HEK293 (cell line): Measurements from ENCODE around the gene MAP3K9.

ENCODE experiments used
- CTCF ChIA-PET: fragments of 350-600 bp; formaldehyde crosslinking; extraction: SDS; loops from one replicate; lab custom pipeline; 2021; ENCODE audit warnings: antibody characterized with exemption; lab: Yijun Ruan, JAX
- POLR2A ChIA-PET: fragments of 300-600 bp; formaldehyde crosslinking; extraction: SDS; loops from one replicate; lab custom pipeline; 2020; ENCODE audit warnings: antibody characterized with exemption, inconsistent platforms; lab: Yijun Ruan, JAX
- H3K27ac ChIP-seq: fragments of 200-500 bp; sonication (Bioruptor generic); 2 replicates; pipeline ENCODE4 v1.5.1; 2014; ENCODE audit warnings: low read depth, low read length, control low read depth, inconsistent platforms; ENCODE audit errors: extremely low read depth
- H3K36me3 ChIP-seq, 2 experiments: fragments of 200-500 bp in 1 of 2; sonication (Bioruptor generic) in 1 of 2; 1 replicate in 1 of 2; 2 replicates in 1 of 2; pipeline ENCODE4 v1.5.1; 2014 to 2017; ENCODE audit warnings: inconsistent platforms in 2 of 2, low read length in 2 of 2; ENCODE audit not compliant: control insufficient read depth in 2 of 2, insufficient read depth in 1 of 2
- H3K4me1 ChIP-seq: fragments of 200-500 bp; sonication (Bioruptor generic); 2 replicates; pipeline ENCODE4 v1.5.1; 2014; ENCODE audit warnings: mild to moderate bottlenecking, low read length, inconsistent platforms; ENCODE audit not compliant: control insufficient read depth, insufficient read depth
- H3K4me3 ChIP-seq: 2 replicates; pipeline ENCODE4 v1.5.1; 2011; ENCODE audit warnings: low read depth, mild to moderate bottlenecking, control low read depth, low read length, moderate library complexity
- H3K9me3 ChIP-seq: fragments of 200-500 bp; sonication (Bioruptor generic); 2 replicates; pipeline ENCODE4 v1.5.1; 2014; ENCODE audit warnings: low read depth, low read length, inconsistent platforms; ENCODE audit not compliant: control insufficient read depth, insufficient read depth
- CTCF ChIP-seq: fragments of 450-650 bp; formaldehyde crosslinking; IDR thresholded peaks from 2 replicates; pipeline ENCODE4 v1.5.1; 2016; ENCODE audit warnings: missing biosample characterization, missing genetic modification characterization
- GFI1B ChIP-seq: fragments of 450-650 bp; formaldehyde crosslinking; IDR thresholded peaks from 2 replicates; pipeline ENCODE4 v1.5.1; 2016; ENCODE audit warnings: missing biosample characterization, missing genetic modification characterization
- HOXD13 ChIP-seq: sonication (generic); formaldehyde crosslinking; IDR thresholded peaks from 2 replicates; pipeline ENCODE4 v1.8.0; 2022; ENCODE audit warnings: missing genetic modification reagents, borderline replicate concordance
- KLF10 ChIP-seq: fragments of 450-650 bp; IDR thresholded peaks from 2 replicates; pipeline ENCODE4 v1.5.1; 2018; ENCODE audit warnings: missing biosample characterization, mild to moderate bottlenecking, missing genetic modification characterization
- SCRT2 ChIP-seq: fragments of 450-650 bp; formaldehyde crosslinking; IDR thresholded peaks from 2 replicates; pipeline ENCODE4 v1.5.1; 2016; ENCODE audit warnings: missing biosample characterization, missing genetic modification characterization
- ZBTB49 ChIP-seq: fragments of 450-650 bp; formaldehyde crosslinking; IDR thresholded peaks from 2 replicates; pipeline ENCODE4 v1.5.1; 2016; ENCODE audit warnings: missing biosample characterization, missing genetic modification characterization, low read depth
- ZNF114 ChIP-seq: fragments of 450-650 bp; formaldehyde crosslinking; IDR thresholded peaks from 2 replicates; pipeline ENCODE4 v1.5.0; 2017; ENCODE audit warnings: missing biosample characterization, missing genetic modification characterization
- ZNF138 ChIP-seq: fragments of 450-650 bp; formaldehyde crosslinking; IDR thresholded peaks from 2 replicates; pipeline ENCODE4 v1.5.1; 2016; ENCODE audit warnings: missing biosample characterization, missing genetic modification characterization, borderline replicate concordance
- ZNF140 ChIP-seq: fragments of 450-650 bp; formaldehyde crosslinking; IDR thresholded peaks from 2 replicates; pipeline ENCODE4 v1.5.1; 2016; ENCODE audit warnings: missing biosample characterization, missing genetic modification characterization
- ZNF157 ChIP-seq: fragments of 450-650 bp; formaldehyde crosslinking; IDR thresholded peaks from 2 replicates; pipeline ENCODE4 v1.5.1; 2016; ENCODE audit warnings: missing biosample characterization, missing genetic modification characterization
- ZNF16 ChIP-seq: fragments of 450-650 bp; formaldehyde crosslinking; IDR thresholded peaks from 2 replicates; pipeline ENCODE4 v1.5.1; 2016; ENCODE audit warnings: low read depth, missing biosample characterization, missing genetic modification characterization
- ZNF184 ChIP-seq: fragments of 450-650 bp; IDR thresholded peaks from 2 replicates; pipeline ENCODE4 v1.5.1; 2018; ENCODE audit warnings: missing biosample characterization, mild to moderate bottlenecking, missing genetic modification characterization
- ZNF2 ChIP-seq: fragments of 450-650 bp; formaldehyde crosslinking; IDR thresholded peaks from 2 replicates; pipeline ENCODE4 v1.5.1; 2016; ENCODE audit warnings: missing biosample characterization, missing genetic modification characterization
- ZNF391 ChIP-seq: fragments of 450-650 bp; formaldehyde crosslinking; IDR thresholded peaks from 2 replicates; pipeline ENCODE4 v1.5.1; 2016; ENCODE audit warnings: low read depth, missing biosample characterization, missing genetic modification characterization, borderline replicate concordance
- ZNF404 ChIP-seq: fragments of 450-650 bp; formaldehyde crosslinking; IDR thresholded peaks from 2 replicates; pipeline ENCODE4 v1.5.1; 2017; ENCODE audit warnings: missing biosample characterization, missing genetic modification characterization
- ZNF423 ChIP-seq: fragments of 450-650 bp; formaldehyde crosslinking; IDR thresholded peaks from 2 replicates; pipeline ENCODE4 v1.5.1; 2016; ENCODE audit warnings: missing biosample characterization, missing genetic modification characterization
- ZNF596 ChIP-seq: fragments of 450-650 bp; IDR thresholded peaks from 2 replicates; pipeline ENCODE4 v1.5.0; 2018; ENCODE audit warnings: missing biosample characterization, mild to moderate bottlenecking, missing genetic modification characterization, moderate library complexity
- ZNF660 ChIP-seq: fragments of 450-650 bp; IDR thresholded peaks from 2 replicates; pipeline ENCODE4 v1.5.1; 2018; ENCODE audit warnings: missing biosample characterization, mild to moderate bottlenecking, missing genetic modification characterization
- ZNF785 ChIP-seq: fragments of 450-650 bp; formaldehyde crosslinking; IDR thresholded peaks from 2 replicates; pipeline ENCODE4 v1.5.1; 2016; ENCODE audit warnings: missing biosample characterization, missing genetic modification characterization
- ZNF837 ChIP-seq: fragments of 450-650 bp; formaldehyde crosslinking; IDR thresholded peaks from 2 replicates; pipeline ENCODE4 v1.5.1; 2016; ENCODE audit warnings: missing biosample characterization, missing genetic modification characterization
- ZSCAN30 ChIP-seq: fragments of 450-650 bp; IDR thresholded peaks from 2 replicates; pipeline ENCODE4 v1.5.1; 2018; ENCODE audit warnings: missing biosample characterization, mild to moderate bottlenecking, missing genetic modification characterization, moderate library complexity
- TF ChIP-seq, protein P1 (sequence below): fragments of 450-650 bp; formaldehyde crosslinking; IDR thresholded peaks from 2 replicates; pipeline ENCODE4 v1.5.1; 2016; ENCODE audit warnings: missing biosample characterization, missing genetic modification characterization
- TF ChIP-seq, protein P2 (sequence below): fragments of 450-650 bp; formaldehyde crosslinking; IDR thresholded peaks from 2 replicates; pipeline ENCODE4 v1.5.1; 2017; ENCODE audit warnings: missing biosample characterization, missing genetic modification characterization

Gene MAP3K9

GRCh38 chr14:70735043-70735442 is 74.3 kb downstream of the MAP3K9 start (continued):
- TF ChIP-seq ZBTB49: no peak
- TF ChIP-seq, all 188 proteins: peak for 17

DNA sequence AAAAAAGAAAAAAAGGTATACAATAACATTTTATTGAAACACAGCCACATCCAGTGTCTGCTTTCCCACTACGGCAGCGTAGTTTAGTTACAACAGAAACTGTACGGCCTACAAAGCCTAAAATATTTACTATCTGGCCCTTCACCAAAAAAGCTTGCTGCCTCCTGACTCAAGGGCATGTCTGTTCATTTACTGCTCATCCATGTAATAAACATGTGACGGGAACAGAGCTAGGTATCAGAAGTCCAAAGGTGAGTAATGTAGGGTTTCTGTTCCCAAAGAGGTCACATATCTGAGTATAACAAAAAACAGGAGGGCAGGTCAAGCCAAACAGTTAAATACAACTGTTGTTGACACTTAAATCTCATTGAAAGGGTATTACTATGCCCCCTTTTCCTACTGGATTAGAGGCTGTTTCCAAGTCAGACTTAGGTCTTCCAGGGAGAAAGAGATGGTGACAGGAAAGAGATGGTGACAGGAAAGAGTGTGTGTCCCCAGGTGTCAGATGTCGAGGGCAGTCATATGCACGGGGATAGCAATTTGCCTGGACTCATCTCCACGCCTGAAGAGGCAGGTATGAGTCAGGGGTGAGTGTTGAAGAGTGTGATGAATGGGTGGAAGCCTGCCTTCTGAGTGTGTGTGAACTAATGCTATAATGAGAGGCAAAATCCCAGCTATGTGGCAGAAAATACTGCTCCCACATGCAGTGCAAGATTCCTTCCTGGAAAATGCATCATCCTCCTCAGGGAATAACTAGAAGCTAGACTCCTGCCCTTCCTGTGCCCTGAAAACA is 77.7 kb downstream of the MAP3K9 start:
- H3K36me3 ChIP-seq: peaks cover 7 to 48% of the 10 kb centered on the region in 2 experiments; a peak in 1 of 3 replicates
- H3K4me1 ChIP-seq: peaks cover 19% of the 10 kb centered on the region
- no peaks in the 10 kb centered on the region for H3K9me3 ChIP-seq
- no peak overlapping the region for H3K4me3 ChIP-seq
- ChIA-PET POLR2A (no interaction called here), CTCF (interaction anchor here (0.6 kb wide), 1 partner anchor 1559 kb away, joined by 3 read pairs; no protein-coding TSS in a partner anchor)
- H3K27ac ChIP-seq: no peak overlapping the region
- TF ChIP-seq ZNF184 (peak; percentile 72; the same call in 1 of the 2 replicates), ZNF660 (no peak)
- TF ChIP-seq, all 188 proteins: peak for 1

DNA sequence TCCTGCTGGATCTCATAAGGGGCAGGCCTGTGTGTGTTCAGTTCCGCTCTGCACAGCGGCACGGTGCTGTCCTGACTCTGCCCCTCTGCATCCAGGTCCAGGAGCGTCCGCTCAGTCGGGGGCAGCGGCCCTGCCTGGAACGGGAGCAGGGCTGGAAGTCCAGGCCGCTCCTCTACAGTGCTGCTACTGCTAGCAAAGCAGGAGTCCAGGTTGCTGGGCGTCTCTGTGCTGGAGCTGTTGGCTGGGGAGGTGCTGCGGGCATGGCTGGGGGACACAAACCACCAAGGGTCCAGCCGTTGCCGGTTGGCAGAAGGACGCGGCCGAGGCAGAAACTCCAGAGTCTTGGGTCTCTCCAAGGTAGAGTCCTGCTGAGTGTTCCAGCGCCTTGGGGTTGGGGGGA is 78.9 kb downstream of the MAP3K9 start:
- H3K36me3 ChIP-seq: peaks cover 7 to 43% of the 10 kb centered on the region in 2 experiments; a peak in 1 of 3 replicates
- TF ChIP-seq ZNF114 (tag by site-specific recombination): no peak
- TF ChIP-seq KLF10: no peak
- no peak for TF ChIP-seq SCRT2 (tag by site-specific recombination)
- TF ChIP-seq HOXD13 (CRISPR knock-in tag): no peak
- TF ChIP-seq ZSCAN30 (tag by site-specific recombination): no peak
- TF ChIP-seq ZNF138 (tag by site-specific recombination): no peak
- no peak for TF ChIP-seq ZNF157 (tag by site-specific recombination)
- no peak for TF ChIP-seq ZNF140 (tag by site-specific recombination)
- no peak for TF ChIP-seq ZNF2 (tag by site-specific recombination)
- TF ChIP-seq, protein P1, sequence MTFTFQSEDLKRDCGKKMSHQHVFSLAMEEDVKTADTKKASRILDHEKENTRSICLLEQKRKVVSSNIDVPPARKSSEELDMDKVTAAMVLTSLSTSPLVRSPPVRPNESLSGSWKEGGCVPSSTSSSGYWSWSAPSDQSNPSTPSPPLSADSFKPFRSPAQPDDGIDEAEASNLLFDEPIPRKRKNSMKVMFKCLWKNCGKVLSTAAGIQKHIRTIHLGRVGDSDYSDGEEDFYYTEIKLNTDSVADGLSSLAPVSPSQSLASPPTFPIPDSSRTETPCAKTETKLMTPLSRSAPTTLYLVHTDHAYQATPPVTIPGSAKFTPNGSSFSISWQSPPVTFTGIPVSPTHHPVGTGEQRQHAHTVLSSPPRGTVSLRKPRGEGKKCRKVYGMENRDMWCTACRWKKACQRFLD (tag by site-specific recombination): no peak
- no peak for TF ChIP-seq ZNF423 (tag by site-specific recombination)
- no peak for TF ChIP-seq ZNF391
- TF ChIP-seq ZNF404 (tag by site-specific recombination): no peak
- no peak for TF ChIP-seq ZNF16 (tag by site-specific recombination)
- no peak for TF ChIP-seq GFI1B
- TF ChIP-seq, protein P2, sequence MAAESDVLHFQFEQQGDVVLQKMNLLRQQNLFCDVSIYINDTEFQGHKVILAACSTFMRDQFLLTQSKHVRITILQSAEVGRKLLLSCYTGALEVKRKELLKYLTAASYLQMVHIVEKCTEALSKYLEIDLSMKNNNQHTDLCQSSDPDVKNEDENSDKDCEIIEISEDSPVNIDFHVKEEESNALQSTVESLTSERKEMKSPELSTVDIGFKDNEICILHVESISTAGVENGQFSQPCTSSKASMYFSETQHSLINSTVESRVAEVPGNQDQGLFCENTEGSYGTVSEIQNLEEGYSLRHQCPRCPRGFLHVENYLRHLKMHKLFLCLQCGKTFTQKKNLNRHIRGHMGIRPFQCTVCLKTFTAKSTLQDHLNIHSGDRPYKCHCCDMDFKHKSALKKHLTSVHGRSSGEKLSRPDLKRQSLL (tag by site-specific recombination): no peak
- TF ChIP-seq ZNF596 (tag by site-specific recombination): no peak
- no peak for TF ChIP-seq ZNF785
- TF ChIP-seq ZNF837 (tag by site-specific recombination): no peak
- TF ChIP-seq CTCF: no peak
- ChIA-PET CTCF (no interaction called here), POLR2A (no interaction called here)
- no peak overlapping the region for H3K27ac ChIP-seq
- H3K4me3 ChIP-seq: no peak overlapping the region
- peaks cover 13% of the 10 kb centered on the region for H3K4me1 ChIP-seq
- no peaks in the 10 kb centered on the region for H3K9me3 ChIP-seq
